Psoas muscle (tissue), 8 donors: Measurements from ENCODE around the gene RNF220. TPM values are rescaled to one million over a fixed set of nuclear protein-coding genes. Genes with fewer than 3 reads are reported as not detected.

Experiments used
- ATAC-seq, 4 donors: fragments of 200-7000 bp; cut with Tn5 transposase; one replicate each; pipeline ENCODE4 v1.9.1; 2020; ENCODE audit warnings: moderate library complexity in 3 of 4, mild to moderate bottlenecking in 2 of 4
- DNase-seq, 2 donors: peaks; one replicate each; pipeline ENCODE4 v3.0.0-alpha.2; 2020
- H3K27ac ChIP-seq: fragments of 200-600 bp; one replicate; pipeline ENCODE4 v1.8.0; 2022
- H3K27me3 ChIP-seq, 3 donors: fragments of 200-600 bp in 1 of 3; one replicate each; pipeline versions ENCODE4 v1.6.1 to v1.8.0; 2013 to 2022; ENCODE audit warnings: low read length in 2 of 3, mild to moderate bottlenecking in 2 of 3, moderate library complexity in 1 of 3; ENCODE audit not compliant: insufficient read depth in 3 of 3
- H3K36me3 ChIP-seq, 2 donors: fragments of 200-600 bp in 1 of 2; one replicate each; pipeline versions ENCODE4 v1.6.1 to v1.8.0; 2013 to 2022; ENCODE audit warnings: low read depth in 1 of 2, mild to moderate bottlenecking in 1 of 2, moderate library complexity in 1 of 2; ENCODE audit not compliant: insufficient read depth in 1 of 2
- H3K4me1 ChIP-seq: fragments of 200-600 bp; one replicate; pipeline ENCODE4 v1.8.0; 2022
- H3K4me3 ChIP-seq: fragments of 200-600 bp; one replicate; pipeline ENCODE4 v1.8.0; 2022; ENCODE audit warnings: mild to moderate bottlenecking
- H3K9me3 ChIP-seq: fragments of 200-600 bp; one replicate; pipeline ENCODE4 v1.8.0; 2022
- WGBS, 3 donors: extraction: QIAGEN DNeasy Blood & Tissue Kit; methylation state at CpG; one replicate each; pipeline versions ENCODE4 v1.1.6 to v1.1.7; 2013; 5-methylcytosine and 5-hydroxymethylcytosine counted together
- intact Hi-C, 2 donors: fragments of 100-400 bp; cut with DNase I; formaldehyde crosslinking; loops; one replicate each; pipeline versions ENCODE4 v1.11.0 to v1.14.2; 2022
- polyA plus RNA-seq, 3 donors: library from polyadenylated mRNA; stranded (reverse); fragments of 200-250 nt; gene quantifications; one replicate each; pipeline ENCODE4 v1.2.3, GENCODE V29; 2013
- total RNA-seq, 4 donors: library from RNA; stranded (reverse); fragmentation: NEBNext Ultra II Directional in 2 of 4; extraction: Animal tissue kit (Norgen Biotek cat#: 25700) in 2 of 4; gene quantifications; one replicate each; pipeline versions ENCODE4 v1.2.1 to v1.2.4, GENCODE V29; 2021 to 2023
- TF ChIP-seq, protein P1 (sequence below): fragments of 200-600 bp; IDR thresholded peaks from one replicate; pipeline ENCODE4 v1.8.0; 2022; ENCODE audit warnings: antibody characterized with exemption
- donor health status: healthy with polysubstance abuse.
- donor health status: DM: no; HTN: no; CAD: no; lungs with moderate emphysema.
- donor health status: Bipolar disorder and iron deficiency.
- donor health status: healthy.
- donor health status: DM: yes; HTN: yes; CAD: no.
- donor health status: DM: no; HTN: no; CAD: no.
- donor health status: DM: no; HTN: no; CAD: no.
- donor health status: DM: yes; HTN: yes; CAD: no.

Gene RNF220
- total and polyA plus RNA-seq, 7 donors = 61.1 to 133 (median 75.5) TPM

DNA sequence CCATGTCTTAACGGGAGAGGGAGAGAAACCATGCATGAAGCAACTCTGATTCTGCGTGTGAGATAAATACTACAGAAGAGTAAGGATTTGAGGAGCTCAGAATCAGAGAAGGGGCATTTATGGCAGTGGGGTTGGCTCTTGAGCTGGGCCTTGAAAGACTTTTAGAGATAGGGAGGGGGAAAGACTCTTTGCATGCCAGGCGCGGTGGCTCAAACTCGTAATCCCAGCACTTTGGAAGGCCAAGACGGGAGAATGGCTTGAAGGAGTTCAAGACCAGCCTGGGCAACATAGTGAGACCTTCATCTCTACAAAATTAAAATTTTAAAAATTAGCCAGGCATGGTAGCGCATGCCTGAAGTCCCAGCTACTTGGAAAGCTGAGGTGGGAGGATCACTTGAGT lies 270.1 kb downstream of the RNF220 start:
- ATAC-seq (no peak), DNase-seq (no peak)
- intact Hi-C loops = no loop called here
- peaks cover 27% of the 10 kb centered on the region for H3K4me1 ChIP-seq
- WGBS, 3 donors = 87 to 93% (median 90%) methylated on average over 7 of the region's 7 CpGs
- no peaks in the 10 kb centered on the region for H3K36me3 ChIP-seq
- no peaks in the 10 kb centered on the region for H3K27me3 ChIP-seq
- no peaks in the 10 kb centered on the region for H3K9me3 ChIP-seq
- TF ChIP-seq, protein P1, sequence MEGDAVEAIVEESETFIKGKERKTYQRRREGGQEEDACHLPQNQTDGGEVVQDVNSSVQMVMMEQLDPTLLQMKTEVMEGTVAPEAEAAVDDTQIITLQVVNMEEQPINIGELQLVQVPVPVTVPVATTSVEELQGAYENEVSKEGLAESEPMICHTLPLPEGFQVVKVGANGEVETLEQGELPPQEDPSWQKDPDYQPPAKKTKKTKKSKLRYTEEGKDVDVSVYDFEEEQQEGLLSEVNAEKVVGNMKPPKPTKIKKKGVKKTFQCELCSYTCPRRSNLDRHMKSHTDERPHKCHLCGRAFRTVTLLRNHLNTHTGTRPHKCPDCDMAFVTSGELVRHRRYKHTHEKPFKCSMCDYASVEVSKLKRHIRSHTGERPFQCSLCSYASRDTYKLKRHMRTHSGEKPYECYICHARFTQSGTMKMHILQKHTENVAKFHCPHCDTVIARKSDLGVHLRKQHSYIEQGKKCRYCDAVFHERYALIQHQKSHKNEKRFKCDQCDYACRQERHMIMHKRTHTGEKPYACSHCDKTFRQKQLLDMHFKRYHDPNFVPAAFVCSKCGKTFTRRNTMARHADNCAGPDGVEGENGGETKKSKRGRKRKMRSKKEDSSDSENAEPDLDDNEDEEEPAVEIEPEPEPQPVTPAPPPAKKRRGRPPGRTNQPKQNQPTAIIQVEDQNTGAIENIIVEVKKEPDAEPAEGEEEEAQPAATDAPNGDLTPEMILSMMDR = no peak
- H3K27ac ChIP-seq = peak overlapping the region; percentile 98
- H3K4me3 ChIP-seq = peak overlapping the region; percentile 80

DNA sequence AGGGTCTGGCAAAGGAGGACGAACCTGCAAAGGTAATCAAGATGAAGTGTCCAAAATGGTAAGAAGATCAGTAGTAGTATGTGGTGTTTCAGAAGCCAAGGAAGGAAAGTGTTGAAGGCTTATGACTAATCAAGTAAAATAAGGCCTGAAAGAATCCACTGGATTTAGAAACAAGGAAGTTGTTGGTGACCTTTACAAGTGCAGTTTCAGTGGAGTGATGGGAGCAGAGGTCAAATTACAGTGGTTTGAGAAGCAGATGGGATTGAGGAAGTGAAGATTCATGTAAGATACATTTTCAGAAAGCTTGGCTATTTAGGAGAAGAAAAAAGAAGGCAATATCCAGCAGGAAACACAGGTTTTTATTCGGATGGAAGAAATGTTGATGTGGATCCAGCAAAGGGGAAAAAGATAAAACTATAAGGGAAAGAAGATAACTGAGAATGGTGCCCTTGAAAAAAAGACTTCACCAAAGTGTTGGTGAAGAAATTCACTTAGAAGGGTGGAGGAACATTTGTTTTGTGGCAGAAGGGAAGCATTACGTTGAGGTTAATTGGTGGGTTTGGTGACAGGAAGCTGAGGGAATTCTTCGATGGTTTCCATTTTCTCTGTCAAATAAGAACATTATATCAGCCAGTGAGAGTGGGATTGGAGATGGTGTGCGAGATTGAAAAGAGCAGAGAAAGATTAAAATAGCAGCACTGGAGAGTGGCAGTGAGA lies 271.6 kb downstream of the RNF220 start:
- Histone ChIP-seq H3K27ac (peak overlapping the region; percentile 10), H3K27me3 (no peaks in the 10 kb centered on the region), H3K36me3 (no peaks in the 10 kb centered on the region), H3K9me3 (no peaks in the 10 kb centered on the region), H3K4me1 (peaks cover 27% of the 10 kb centered on the region), H3K4me3 (no peak overlapping the region)
- TF ChIP-seq, protein P1 = no peak
- ATAC-seq (no peak), DNase-seq (no peak)
- intact Hi-C loops = no loop called here
- 66 to 72% (median 70%) methylated on average over 5 of the region's 5 CpGs for WGBS, 3 donors

DNA sequence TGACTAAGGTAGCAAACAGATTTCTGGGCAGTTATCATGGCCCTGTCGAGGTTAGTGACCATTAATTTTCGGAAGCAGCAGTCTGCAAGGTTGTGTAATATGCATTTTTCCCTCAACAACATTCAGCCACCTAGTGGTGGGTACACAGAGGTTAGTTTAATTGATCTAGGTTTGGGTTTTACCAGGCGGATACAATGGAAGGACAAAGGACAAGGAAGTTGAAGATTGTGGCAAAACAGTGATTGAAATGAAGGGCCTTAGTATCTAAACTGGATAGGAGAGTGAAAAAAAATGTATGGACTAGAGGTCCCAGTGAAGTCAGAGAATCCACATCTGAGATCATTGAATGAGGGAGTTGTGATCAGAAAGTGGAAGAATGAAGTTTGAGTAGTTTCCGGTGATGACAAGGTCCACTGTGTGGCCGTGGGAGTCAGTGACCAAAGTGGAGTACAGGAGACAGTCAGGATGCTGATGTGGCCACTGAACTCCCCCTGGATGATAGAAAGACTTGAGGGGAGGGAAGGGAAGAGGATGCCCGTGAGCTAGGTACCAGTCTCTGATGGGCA lies 272.2 kb downstream of the RNF220 start:
- Histone ChIP-seq H3K4me1 (peaks cover 27% of the 10 kb centered on the region), H3K27ac (no peak overlapping the region)
- TF ChIP-seq, protein P1 = peak; percentile 25

DNA sequence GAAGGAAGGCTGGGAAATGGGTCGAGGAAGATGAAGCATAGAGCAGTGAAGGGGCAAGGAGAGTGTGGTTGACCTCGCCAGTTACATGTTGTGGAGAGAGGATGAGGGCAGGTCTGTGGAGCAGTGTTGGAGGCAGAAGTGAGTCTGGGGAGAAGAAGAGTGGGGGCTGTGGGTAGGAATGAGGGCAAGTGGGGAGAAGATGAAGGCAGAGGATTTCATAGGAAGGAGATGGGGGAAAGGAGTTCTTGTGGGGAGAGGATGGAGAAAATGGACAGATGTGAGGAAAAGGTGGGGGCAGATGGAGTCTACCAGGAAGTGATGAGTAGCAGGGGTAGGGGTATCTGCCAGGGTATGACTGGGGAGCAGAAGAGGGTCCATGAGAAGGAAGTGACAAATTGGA lies 273.1 kb downstream of the RNF220 start:
- no peaks in the 10 kb centered on the region for H3K9me3 ChIP-seq
- no peaks in the 10 kb centered on the region for H3K36me3 ChIP-seq
- no peak overlapping the region for H3K27ac ChIP-seq
- H3K27me3 ChIP-seq = no peaks in the 10 kb centered on the region
- TF ChIP-seq, protein P1 = no peak
- no peak for DNase-seq
- intact Hi-C loops = no loop called here
- ATAC-seq = no peak
- no peak overlapping the region for H3K4me3 ChIP-seq
- peaks cover 20% of the 10 kb centered on the region for H3K4me1 ChIP-seq
- WGBS, 3 donors = 82 to 94% (median 89%) methylated on average over 2 of the region's 2 CpGs

More for the DNA sequence above, 272.2 kb downstream of the RNF220 start:
- 65 to 67% (median 65%) methylated on average over 6 of the region's 6 CpGs for WGBS, 3 donors
- no peaks in the 10 kb centered on the region for H3K27me3 ChIP-seq
- DNase-seq (no peak), ATAC-seq (no peak)
- H3K9me3 ChIP-seq = no peaks in the 10 kb centered on the region
- H3K36me3 ChIP-seq = no peaks in the 10 kb centered on the region
- intact Hi-C loops = no loop called here
- no peak overlapping the region for H3K4me3 ChIP-seq
